Measurements from ENCODE around the gene VPS9D1.

The VPS9D1 gene

DNA sequence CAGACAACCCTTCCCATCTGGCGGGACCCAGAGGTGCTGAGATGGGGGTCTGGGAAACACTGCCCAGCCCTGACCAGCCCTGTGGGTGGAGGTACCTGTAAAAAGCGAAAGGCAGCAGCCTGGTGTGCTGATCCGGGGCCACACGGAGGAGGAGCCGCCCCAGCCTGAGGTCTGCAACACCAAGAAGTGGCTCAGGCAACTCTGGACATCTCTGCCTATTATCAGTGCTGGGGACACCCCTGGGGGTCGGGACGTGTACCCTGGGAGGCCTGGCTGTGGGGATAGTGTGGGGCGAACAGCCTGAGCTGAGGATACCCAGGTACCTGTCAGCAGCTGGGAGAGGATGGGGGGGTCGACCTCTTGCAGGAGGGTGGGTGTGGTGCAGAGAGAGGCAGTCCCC is 18.7 kb upstream of the VPS9D1 start:
- TF ChIP-seq, protein P1, sequence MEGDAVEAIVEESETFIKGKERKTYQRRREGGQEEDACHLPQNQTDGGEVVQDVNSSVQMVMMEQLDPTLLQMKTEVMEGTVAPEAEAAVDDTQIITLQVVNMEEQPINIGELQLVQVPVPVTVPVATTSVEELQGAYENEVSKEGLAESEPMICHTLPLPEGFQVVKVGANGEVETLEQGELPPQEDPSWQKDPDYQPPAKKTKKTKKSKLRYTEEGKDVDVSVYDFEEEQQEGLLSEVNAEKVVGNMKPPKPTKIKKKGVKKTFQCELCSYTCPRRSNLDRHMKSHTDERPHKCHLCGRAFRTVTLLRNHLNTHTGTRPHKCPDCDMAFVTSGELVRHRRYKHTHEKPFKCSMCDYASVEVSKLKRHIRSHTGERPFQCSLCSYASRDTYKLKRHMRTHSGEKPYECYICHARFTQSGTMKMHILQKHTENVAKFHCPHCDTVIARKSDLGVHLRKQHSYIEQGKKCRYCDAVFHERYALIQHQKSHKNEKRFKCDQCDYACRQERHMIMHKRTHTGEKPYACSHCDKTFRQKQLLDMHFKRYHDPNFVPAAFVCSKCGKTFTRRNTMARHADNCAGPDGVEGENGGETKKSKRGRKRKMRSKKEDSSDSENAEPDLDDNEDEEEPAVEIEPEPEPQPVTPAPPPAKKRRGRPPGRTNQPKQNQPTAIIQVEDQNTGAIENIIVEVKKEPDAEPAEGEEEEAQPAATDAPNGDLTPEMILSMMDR (IDR thresholded peaks at IDR 0.05; ENCODE audit: low read depth, low read length, missing control alignments) = no peak
- no peak for DNase-seq (ENCODE audit: low read depth)
- no peak overlapping the region for H3K4me3 ChIP-seq (ENCODE audit: low read depth, low read length)

DNA sequence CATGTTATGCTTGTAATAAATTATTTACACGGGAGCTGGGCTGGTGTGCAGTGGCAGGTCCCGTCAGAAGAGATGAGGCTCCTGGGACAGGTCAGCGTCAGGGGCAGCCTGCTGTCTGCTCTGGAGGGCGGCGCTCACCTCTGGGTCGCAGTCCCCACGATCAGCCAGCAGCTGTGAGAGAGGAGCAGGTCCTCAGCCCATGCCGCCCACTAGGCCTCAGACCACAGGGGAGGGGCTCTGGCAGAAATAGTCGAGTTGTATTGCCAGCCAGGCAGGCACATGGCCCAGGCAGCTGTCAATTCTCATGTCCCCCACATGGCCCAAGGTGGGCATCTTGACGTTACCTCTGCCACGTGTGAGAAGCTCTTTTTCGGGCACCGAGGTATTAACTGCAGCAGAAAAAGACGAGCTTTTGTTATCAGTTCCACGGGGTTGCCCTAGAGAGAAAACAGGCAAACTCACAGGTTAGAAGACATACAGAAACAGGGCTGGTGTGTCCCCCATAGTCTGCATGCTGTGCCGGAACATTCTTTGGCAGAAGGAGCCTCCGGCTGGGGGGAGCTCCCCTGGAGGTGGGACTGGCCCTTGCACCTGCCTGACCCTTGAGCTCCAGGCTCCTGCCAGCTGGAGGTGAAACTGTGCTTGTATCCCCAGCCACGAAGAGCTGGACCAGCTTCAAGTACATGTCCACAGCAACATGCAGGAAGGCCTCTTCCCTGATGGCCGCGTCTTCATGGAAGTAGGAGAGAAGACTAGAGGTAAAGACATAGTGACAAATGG is 18.0 kb upstream of the VPS9D1 start:
- TF ChIP-seq, protein P1 (IDR thresholded peaks at IDR 0.05; ENCODE audit: low read depth, low read length, missing control alignments) = no peak

DNA sequence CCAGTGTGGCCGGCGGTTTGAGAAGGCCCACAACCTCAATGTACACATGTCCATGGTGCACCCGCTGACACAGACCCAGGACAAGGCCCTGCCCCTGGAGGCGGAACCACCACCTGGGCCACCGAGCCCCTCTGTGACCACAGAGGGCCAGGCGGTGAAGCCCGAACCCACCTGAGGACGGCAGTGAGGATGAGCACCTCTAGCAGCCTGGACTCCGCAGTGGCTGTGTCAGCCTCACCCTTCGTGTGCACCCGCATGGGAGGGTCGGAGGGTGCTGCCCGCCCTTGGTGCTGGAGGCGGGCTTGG is 17.3 kb upstream of the VPS9D1 start:
- H3K4me3 ChIP-seq (ENCODE audit: low read depth, low read length) = no peak overlapping the region
- no peak for DNase-seq (ENCODE audit: low read depth)
- TF ChIP-seq, protein P1 (IDR thresholded peaks at IDR 0.05; ENCODE audit: low read depth, low read length, missing control alignments) = no peak

More for the DNA sequence above, 18.0 kb upstream of the VPS9D1 start:
- DNase-seq (ENCODE audit: low read depth) = no peak
- no peak overlapping the region for H3K4me3 ChIP-seq (ENCODE audit: low read depth, low read length)

DNA sequence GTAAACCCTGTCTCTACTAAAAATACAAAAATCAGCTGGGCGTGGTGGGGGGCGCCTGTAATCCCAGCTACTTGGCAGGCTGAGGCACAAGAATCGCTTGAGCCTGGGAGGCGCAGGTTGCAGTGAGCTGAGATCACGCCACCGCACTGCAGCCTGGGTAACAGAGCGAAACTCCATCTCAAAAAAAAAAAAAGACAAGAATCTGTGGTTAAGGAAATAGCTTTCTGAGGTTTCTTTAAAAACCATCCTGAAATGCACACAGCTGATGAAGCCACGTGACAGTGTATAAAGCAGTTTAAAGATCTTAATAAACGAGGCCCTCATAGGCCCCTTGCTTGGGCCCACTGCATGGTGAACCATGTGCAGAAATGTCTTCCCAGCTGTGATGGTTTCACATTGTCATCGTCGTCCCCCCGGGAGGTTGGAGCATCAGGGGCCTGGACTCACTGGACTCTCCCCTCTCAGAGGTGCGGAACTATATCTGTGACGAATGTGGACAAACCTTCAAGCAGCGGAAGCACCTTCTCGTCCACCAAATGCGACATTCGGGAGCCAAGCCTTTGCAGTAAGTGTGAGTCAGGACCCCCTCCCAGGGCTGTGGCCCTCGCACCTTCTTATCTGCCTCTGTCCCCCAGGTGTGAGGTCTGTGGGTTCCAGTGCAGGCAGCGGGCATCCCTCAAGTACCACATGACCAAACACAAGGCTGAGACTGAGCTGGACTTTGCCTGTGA is 16.8 kb upstream of the VPS9D1 start:
- TF ChIP-seq, protein P1 (IDR thresholded peaks at IDR 0.05; ENCODE audit: low read depth, low read length, missing control alignments) = no peak
- DNase-seq (ENCODE audit: low read depth) = no peak
- no peak overlapping the region for H3K4me3 ChIP-seq (ENCODE audit: low read depth, low read length)

DNA sequence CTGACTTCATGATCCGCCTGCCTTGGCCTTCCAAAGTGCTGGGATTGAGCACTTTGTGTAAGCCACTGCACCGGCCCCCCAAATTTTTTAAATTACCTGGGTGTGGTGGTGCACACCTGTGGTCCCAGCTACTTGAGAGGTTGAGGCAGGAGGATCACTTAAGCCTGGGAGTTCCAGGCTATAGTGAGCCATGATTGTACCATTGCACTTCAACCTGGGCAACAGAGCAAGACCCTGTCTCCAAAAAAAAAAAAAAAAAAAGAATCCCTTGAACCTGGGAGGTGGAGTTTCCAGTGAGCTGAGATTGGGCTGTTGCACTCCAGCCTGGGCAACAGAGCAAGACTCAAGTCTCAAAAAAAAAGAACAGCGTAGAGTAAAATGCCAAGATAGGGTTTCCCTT is 15.9 kb upstream of the VPS9D1 start:
- no peak overlapping the region for H3K4me3 ChIP-seq (ENCODE audit: low read depth, low read length)
- DNase-seq (ENCODE audit: low read depth) = no peak
- TF ChIP-seq, protein P1 (IDR thresholded peaks at IDR 0.05; ENCODE audit: low read depth, low read length, missing control alignments) = no peak

DNA sequence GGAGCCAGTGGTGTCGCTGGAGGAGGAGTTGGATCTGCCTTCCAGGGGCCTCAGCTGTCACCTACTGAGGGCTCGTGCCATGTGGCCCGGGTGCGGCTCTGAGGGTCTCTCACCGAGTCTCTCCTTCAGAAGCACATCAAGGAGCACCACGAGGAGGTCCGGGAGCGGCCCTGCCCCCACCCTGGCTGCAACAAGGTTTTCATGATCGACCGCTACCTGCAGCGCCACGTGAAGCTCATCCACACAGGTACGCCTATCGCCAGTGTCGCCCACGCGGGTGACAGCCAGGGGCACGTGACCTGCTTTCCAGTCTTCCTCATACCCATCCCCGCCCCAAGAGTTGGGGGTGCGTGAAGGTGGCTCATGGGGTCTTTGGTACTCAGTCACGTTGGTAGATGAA is 13.1 kb upstream of the VPS9D1 start:
- TF ChIP-seq, protein P1 (IDR thresholded peaks at IDR 0.05; ENCODE audit: low read depth, low read length, missing control alignments) = no peak
- DNase-seq (ENCODE audit: low read depth) = no peak
- H3K4me3 ChIP-seq (ENCODE audit: low read depth, low read length) = no peak overlapping the region
